Right kidney (tissue), 1 donor: ENCODE results near the gene BCAS3.

ENCODE experiments used
- DNase-seq: peaks from one replicate; pipeline ENCODE4 v3.0.0-alpha.2; 2016

BCAS3 gene

DNA sequence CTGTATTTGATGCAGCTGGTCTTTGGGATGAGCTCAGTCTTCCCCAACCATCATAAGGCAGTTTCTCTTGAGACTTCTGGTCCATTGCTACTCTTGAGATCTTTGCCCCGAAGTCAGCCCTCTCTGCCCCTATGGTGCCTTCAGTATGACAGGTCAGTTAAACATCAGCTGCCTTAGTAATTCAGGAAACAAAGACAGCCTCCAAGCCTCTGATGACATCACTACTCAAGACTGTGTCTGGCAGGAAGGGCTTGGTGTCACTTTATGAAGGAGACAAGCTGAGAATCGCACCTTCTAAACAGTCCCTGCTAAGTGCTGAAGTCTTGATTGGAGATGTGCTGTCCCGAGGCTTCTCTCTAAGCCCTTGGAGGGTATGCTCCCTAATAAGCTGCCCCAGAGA lies 617.1 kb downstream of the BCAS3 start:
- no peak for DNase-seq

DNA sequence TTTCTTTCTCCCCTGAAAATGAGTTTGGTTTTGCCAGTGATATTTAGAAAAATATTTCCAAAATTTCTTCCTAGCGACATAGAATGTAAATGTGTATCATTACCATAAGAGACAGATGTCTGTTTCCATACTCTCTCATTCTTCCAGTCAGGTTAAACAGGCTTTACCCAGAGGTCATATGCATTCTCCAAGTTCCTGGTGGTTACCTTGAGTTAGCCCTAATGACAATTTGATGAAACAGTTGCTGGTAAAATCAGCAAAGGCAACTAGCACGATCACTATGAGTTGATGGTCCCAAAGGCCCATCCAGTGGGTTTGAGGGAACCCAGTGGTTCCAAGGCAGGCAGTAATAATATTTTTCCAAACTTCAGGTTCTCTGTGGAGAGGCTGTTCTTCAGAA lies 618.4 kb downstream of the BCAS3 start:
- DNase-seq = no peak

DNA sequence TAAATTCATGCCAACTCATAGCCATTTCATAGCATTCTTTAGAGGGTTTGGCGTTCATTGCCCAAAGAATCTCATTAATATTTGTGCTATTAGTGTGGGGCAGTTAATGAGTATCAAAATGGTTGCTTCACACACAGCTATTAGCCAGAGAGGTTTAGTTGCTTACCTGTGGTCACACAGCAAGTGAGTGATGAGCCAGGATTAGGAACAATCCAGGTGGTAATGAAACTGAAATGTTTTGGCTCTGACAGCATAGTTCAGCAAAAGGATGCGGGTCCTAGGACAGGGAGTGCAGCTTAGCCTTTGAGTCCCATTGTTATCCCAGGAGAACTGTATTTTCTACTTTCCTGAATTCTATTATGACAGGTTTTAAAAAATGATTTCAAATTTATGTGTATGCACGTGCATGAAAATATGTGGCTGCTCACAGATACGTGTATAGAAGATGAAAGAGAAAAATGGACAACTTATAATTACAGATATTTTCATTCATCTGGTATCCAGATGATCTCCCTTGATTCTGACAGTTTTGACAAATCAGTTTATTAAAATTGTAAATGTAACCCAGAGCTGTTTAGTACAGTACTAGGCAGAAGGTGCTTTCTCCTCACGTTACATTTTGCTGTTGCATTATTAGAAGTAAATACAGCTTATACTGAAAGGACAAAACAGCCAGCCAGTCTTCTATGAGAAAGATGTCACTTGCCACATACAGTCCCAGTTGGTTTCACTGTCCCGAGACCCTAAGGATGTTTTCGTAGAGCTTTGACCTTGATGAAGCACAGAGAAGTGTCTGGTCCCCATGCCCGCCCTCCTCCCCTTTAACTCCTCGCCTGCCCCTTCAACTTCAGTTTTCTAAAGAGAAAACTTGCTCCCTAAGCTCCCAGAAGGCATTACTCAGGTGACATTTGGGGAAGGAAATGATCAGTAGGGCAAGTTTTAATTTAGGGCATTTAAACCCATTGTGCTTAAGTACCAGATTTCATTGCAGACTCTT lies 622.2 kb downstream of the BCAS3 start:
- DNase-seq = no peak

DNA sequence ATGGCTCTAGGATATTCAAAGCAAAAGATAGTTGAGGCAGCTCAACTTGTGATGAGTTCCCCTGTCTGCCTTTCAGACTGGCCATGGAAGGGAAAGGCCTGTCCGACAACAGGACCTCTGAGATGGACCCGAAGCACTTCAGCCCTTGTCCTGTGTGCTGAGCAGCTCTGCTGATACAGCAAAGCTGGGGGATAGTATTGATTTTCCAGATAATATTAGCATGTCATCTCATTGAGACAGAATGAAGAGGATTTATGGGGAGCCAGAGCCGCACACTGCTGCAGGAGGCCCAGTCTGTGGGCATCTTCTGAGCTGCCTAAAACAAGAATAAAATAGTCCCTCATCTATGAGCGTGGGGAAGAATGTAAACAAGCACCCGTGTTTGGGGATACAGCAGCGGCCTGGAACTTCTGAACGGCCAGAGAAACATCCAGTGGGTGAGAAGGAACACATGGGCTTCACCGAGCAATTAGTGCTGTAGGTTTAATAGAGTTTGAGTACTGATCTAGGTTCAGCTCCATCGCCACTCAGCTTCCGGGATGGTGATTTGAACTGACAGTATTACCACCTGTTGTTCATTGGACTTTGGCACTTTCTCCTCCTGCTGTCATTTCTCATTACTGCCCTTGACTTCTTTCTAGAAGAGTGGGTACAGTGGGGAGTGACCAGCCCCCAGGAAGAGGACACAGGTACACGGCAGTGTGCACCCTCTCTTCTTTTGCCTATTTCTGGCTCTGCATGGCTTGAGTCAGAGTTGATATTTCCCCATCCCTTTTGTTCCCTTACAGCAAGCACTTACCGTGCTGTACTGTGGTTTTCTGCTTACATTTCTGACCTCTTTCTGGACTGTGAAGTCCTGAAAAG lies 625.5 kb downstream of the BCAS3 start:
- no peak for DNase-seq

DNA sequence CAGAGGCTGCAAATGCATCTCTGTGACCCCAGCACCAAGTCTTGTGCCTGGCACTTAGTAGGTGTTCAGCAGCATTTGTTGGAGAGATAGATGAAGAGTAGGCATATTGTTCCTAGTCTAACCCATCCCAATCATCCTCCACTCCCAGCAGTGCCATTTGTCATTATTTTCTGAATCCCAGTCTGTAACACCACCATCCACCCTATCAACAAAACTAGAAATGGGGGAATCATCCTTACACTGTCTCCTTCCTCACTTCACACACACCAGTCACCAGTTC lies 626.1 kb downstream of the BCAS3 start:
- DNase-seq = no peak

DNA sequence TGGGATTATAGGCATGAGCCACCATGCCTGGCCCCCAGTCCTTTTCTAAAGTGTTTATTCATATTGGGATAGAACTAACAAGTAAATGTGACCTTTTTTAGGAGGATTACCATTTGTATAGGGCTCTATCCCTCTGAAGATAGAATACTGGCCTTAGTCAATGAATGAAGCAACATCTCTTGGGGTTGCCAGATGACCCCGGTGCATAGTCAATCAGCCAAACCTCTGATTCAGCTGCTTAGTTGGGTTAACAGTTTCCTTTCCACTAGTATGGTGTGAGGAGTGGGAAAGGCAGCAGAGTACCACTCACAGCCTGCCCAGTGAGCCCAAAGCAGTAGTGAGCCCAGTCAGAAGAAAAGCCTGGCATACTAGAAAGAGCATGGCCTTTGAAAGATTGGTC lies 627.4 kb downstream of the BCAS3 start:
- DNase-seq = no peak

DNA sequence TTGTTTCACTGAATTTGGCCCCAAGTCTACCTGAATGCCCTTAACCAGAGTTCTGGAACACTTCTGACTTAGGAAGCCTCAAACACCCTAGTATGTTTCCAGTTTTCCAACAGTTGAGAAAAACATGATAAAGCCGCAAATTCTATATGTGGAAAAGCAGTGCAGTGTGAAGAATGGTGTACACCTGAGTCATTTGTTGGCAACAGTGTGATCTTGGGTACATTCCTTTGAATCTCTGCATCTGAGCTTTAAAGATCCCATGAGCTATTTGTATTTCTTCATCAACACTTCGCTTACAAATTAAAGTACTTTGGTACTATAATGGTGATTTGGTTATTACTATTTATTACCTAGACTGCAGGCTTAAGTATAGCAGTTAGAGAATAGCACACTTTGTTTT lies 628.4 kb downstream of the BCAS3 start:
- DNase-seq = no peak

DNA sequence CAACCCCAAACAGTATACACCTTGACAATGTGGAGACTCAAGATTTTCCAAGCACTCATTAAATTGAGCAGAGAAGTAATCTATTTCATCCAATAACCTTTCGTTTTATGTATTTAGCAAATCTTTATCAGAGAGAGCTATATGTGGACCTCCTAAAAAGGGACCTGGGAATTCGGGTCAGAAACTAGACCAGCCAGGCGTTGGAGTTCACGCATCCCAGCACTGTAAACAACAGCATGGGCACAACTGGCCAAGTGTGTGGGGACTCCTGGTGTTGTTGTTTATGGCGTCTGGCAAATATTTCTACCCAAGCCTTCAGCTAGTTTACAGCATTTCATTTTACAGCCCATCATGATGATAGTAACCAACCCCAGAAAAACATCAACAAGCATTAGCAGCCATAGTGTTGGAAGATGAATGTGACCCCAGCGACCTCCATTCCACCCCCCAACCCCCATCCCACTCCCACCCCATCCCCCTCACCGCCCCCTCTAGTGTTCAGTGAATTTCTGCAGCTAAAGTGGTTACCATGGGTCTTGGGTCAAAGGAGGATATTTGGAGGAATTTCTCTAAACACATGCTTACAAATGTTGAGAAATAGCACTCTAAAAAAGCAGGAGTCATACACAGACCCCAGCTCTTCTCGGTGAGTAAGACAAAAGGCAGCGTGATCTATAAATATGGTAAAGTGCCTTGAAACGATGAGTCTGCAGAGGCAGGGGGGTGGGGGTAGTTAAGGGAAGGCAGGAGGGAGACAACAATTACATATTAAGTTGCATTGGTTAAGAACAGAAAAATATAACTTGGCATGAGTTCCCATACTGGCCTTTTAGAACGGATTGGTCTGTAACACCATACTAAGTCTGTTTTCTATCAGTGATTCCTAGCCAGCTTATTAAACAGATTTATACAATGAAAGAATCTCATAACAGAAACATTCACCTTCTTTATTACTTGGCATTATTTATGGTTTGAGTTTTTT lies 630.5 kb downstream of the BCAS3 start:
- DNase-seq = no peak

DNA sequence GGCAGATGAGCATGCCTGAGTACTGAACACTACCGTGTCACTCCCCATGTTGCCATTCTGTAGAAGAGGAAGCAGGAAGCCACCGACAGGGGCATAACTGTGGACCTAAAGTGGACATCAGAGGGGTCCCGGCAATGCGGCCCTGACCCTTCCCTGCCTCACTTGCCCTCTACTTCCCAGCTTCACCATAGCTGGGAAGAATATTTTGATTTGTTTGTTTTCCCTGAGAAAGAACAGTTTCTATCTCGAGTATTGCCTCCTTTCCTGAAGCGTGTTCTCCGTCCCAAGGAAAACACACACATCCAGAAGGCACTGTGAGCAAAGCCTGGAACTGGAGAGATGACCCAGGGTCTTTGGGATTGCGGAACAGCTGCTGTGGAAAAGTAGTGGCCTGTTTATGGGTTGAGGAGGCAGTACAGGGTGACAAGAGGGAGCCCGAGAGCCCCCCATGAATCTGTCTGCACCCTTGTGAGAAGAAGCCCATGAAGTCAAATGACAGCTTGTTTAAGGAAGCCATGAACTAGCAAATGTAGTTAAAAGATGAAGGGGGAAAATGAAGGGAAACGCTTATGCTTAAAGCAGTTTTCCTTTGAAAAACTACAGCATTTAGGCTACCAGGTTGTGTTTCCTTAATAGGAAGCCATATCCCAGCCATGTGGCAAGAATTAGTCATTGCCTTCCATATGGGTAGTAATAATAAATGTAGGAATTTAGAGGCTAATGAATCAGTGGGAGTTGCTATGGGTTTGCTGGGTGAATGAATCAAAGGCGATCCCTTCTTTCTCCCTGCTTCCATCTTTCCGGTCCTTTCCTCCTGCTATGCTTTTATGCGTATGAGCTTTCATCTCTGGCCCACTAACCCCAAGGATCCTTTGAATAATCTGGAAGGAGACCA lies 632.0 kb downstream of the BCAS3 start:
- no peak for DNase-seq

DNA sequence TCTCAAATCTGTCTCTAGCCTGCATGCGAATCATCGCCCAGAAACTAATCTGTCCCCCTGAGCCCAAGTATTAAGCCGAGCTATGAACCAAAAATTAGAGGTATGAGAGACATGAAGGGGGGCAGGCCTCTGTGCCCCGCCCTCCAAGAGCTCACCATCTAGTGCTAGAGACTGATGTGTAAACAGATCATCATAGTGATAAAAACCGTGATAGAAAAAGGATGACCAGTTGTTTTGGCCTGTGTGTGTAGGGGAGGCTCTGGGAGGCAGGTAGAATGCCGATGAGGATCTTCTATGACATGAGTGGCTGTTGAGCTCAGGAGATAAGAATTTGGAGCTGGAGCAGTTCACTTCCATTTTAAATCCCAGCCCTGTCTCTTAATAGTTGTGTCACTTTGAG lies 632.9 kb downstream of the BCAS3 start:
- no peak for DNase-seq

DNA sequence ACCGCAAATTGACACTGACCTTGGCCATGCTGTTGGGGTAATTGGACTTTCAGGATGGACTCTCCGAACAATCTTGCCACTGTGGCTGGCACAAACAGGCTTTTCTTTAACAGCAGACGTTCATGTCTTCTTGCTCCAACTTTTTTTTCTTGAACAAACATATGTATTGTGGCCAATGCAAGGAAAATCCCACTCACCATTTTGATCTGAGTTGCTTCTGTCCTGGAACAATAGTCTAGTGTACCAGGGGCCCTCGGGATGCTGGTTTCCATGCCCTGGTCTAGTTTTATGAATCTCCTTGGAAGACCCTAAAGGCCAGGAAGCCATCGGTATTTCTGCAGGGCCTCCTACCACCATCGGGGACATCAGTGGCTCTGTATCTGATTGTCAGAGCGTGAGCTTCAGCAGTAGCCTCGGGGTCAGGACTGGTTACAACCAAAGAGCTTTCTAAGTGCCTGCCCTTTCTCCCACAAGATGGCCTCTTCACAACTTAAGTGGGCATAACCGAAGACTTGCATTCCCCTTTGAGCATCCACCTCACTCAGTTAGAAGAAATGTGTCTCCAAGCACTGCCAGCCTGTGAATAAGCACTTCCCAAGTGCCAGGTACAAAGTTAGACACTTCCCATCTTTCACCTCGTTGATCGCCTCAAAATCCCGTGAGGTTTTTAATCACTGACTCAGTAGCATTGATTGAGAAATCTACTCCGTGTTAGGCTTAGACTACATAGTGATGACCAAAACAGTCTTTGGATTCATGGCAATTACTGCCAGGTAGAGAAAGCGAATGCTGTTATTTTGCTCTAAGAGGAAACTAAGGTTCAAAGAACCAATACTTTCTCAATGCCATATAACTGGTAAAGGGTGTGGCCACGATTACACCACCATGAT lies 635.0 kb downstream of the BCAS3 start:
- DNase-seq = no peak

DNA sequence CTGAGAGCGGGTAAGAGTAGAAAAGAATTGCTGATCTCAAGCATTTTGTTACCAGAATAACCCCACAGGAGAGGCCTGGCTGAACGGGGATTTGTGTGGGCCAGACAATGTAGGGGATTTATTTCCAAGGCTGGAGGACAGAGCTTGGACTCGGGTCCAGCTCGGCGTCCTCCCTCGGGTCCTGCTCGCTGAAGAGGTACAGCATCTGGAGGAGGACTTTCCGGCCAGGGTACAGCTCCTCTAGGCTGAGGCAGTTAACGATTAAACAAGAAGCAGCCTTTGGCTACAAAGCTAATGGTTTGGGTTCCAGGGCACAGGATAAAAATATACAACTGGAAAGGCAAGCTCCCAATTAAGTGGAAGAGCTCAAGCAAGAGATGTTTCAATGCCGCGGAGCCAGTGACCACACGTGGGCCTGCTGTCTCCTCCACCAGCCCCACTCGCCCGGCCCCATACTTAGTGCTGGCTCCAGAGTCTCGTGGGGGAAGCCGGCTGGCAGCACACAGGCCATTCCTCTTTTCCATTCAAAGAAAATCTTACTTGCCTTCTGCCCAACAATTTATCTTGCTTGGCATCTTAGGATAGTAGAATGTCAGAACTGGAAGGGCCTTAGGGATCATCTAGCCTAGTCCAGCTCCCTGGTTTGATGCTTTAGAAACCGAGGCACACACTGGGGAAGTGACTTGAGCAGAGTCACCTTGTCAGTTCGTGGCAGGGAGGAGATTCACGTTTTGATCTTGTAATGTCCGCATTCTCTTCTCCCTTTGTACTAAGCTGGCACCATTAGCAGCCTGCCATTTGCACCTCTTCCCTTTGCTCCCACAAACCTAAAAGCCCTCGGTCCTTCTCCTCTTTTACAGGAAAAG lies 636.0 kb downstream of the BCAS3 start:
- DNase-seq = peak; percentile 44

DNA sequence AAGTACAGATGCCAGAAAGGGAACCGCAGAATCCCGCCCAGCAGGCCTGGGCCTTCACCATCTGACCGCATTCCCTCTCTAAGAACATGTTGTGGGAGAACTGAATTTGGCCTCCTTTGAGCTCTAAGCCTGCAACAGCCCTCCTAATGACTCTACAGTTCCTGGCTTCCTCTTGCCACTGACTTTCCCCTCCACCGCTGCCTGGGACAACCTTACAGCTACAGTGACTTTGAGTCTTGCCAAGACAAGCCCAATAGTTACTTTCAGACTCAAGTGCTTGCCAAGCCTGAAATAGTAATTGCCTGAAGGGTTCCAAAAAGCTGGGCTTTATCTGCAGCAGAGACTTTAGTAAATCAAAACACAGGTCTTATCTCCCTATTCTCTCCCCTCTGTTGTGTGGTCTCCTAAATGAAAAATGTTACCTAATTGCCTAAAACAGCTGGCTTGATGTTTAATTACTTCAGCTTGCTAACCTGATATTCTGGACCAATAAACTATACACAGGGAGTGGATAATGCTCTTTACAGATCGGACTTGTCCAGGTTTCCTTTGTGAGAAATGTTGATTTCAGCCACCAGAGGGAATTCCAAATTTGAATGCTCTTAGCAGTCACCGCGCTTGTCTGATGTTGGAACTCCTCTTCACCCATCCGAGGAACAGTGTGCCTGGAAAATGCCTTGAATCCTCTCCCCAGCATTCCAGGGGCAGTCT lies 636.9 kb downstream of the BCAS3 start:
- DNase-seq = peak; percentile 42

DNA sequence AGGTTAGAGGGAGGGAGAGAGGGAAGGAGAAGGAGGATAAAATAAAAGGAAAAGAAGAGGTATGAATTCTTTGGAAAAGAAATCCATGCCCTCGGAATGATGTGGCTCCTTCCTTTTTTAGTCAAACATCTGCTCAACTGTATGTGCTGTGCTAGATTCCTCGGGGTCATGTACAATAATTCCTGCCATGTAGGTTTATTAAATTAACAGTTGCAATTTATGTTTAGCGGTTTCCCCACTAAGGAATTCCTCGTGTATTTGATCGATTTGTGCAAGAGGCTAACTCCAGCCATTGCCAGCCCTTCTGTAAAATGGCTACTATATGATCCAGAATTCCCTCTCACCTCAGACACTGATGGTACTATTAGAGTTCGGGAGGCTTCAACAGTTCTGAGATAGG lies 639.0 kb downstream of the BCAS3 start:
- no peak for DNase-seq

DNA sequence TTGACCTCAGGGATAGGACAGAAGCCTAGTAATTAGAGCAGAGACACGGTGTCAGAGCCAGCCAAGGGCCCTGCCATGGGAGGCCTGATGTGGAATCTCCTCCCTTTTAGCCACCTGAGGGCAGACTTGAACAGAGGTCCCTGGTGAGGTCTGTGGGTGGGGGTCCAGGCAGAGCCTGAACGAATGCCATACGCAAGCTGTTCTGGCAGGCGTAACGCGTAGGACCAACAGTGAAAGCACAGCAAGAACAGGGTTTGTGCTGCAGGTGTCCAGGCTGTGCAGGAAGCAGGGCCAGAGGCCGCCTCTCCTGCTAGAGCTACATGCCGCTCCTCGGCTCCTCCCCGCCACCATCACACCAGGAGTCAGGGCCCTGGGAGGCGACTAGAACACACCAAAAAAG lies 640.1 kb downstream of the BCAS3 start:
- DNase-seq = no peak

DNA sequence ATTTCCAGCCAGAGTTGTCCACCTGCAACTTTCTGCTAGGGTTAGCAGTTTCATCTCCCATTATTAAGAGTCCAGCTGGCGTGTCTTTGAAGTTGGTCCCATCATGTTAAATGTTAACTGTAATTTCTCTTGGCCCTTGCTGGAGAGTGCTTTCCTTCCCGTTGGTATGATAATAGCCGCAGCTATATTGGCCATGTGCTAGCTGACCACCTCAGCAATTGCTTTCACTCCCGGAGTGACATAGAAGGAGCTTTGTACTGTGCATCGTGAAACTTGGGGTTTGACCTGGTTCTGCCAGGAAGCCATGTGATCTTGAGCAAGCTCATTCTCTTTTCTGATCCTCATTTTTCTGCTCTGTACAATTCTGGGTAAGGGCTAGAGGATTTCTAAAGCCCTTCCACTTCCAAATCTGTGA lies 641.0 kb downstream of the BCAS3 start:
- no peak for DNase-seq

DNA sequence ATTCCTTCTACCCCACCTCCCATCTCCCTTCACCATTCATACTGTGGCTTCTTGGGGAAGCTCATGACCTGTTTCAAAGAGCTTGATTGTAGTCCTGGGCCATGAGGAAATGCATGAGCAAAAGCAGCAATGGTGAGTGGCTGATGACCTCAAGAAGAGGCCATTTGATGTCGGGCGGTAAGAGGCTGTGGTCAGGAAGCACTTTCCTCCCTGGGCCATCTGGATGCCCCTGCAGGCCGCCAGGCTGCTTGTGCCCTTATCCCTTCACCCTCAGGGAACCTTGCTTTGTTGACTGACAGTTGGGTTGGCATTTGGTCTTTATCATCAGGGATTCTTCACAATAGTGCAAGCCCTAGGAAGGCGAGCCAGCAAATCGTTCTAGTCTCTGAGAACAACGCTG lies 643.7 kb downstream of the BCAS3 start:
- DNase-seq = no peak

DNA sequence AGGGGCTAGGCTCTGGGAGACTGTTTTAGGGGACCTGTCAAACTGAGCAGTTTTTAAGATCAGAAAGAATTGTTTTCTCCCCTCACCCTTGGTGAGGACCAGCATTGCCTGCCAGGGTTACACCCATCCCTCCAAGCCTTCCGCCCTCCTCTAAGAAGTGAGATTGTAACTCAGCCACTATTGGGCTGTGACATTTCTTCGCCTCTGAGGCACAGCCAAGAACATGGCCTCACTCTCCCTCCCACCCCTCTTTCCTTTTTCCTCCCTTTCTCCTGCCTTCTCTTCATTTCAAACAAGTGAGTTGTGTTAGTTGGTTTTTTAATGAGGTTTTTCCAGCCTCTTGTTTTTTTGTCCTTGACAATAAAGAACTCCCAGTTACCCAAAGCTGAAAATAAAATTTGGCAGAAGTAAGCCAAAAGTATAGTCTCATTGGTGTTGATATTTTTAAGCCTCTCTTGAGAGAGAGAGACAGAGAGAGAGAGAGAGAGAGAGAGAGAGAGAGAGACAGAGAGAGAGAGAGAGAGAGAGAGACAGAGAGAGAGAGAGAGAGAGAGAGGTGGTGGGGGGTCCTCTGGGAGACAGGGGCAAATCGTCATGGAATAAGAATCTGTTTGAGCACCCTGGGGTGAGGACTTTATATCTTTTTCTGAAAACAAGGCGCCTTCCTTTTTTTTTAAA lies 644.8 kb downstream of the BCAS3 start:
- DNase-seq = no peak
